DLD1 (cell line): ENCODE measurements around the gene HDAC7.

Experiments
- in situ Hi-C: cut with HindIII; loops from 2 replicates; pipeline ENCODE4 v1.10.0; 2017; ENCODE audit warnings: low sequenced_read_pairs

The HDAC7 gene

GRCh38 chr12:47783821-47784819, 35.6 kb downstream of the HDAC7 start:
- in situ Hi-C loops, result no loop called here

DNA sequence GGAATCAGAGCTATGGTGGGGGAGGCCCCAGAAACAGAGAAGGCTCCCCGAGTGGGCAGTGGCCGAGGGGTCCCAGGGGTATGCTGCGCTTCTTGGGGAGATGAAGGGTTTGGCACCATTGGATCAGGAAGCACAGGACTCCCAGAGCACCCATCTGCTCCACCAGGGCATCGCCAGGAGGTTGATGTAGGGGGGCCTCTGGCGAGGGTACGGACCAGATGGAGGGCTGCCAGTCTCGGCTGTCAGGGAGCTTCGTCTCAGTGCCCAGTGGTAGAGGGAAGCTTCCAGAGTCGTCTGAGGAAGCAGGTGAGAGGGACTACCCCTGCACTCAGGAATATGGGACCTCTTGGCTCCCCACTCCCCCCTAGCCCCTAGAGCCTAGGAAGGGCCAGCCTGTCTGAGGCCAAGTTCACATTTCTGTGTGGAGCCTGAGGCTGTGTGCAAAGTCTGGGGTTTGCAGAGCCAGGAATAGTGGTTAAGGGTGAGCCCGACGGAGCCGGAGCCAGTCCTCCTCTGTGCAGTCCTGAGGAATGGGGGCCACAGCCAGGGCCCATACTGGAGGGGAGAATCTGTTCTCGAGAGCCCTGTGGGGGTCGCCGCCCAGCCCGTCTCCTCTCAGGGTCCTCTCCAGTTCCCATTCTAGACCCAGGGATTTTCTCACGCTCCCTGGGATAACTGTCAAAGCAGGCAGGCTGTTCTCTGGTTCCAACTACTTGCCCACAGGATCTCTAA, 36.5 kb downstream of the HDAC7 start:
- in situ Hi-C loops, result no loop called here

DNA sequence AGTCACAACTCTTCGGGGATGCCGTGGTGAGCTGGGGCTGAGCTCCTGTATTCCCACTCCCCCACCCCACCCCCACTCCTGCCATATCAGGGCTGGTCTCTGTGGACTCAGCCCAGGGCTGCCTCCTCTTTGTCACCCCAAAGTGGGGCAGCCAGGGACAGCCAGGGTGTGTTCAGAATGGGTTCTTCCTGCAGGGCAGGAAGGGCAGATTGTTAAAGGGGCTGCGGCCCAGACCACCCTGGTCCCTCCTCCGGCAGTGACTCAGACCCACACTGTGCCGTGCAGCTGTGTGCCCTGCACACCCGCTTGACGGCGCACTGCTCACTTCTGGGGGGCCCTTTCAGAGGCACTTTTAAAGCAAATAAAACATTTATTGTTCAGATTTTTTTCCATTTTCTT, 37.3 kb downstream of the HDAC7 start:
- in situ Hi-C loops, result no loop called here

DNA sequence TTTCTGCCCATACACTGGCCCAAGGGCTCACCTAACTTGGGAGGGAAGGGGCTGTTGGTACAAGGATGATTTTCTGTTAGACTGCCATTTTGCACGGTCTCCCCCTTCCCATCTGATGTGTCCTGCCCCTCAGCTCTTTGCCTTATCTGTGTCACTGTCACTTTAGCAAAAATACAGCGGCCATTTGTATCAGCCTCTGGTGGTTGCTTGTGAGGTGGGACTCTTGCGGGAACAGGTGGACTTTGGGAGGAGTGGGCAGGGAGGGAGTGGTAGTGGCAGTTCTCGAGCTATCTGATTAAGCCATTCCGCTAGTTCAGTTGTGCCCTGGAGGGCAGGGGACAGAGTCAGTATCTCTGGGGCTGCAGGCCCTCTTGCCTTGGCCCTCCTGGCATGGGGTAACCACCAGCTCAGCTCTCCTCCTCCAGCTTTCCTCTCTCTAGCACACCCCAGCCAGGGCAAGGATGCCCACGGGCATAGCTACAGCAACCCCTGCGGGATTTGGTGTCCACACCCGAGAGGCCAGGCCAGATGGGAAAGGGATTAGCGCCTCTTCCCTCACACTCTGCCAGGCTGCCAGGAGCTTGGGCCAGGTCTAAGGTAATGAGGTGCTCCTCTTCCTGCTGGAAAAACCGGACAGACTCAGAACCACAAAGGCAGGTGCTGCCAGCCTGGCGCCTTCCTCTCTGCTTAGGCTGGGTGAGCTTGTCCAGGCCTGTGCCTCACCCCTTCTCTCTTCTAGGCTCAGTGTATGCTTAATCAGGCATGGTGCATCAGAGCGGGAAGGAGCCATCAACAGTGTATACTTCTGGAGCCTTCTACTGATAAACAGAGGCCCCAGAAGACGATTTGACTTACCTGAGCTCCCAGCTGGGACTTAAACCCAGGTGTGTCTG, 38.0 kb downstream of the HDAC7 start:
- in situ Hi-C loops, result no loop called here

DNA sequence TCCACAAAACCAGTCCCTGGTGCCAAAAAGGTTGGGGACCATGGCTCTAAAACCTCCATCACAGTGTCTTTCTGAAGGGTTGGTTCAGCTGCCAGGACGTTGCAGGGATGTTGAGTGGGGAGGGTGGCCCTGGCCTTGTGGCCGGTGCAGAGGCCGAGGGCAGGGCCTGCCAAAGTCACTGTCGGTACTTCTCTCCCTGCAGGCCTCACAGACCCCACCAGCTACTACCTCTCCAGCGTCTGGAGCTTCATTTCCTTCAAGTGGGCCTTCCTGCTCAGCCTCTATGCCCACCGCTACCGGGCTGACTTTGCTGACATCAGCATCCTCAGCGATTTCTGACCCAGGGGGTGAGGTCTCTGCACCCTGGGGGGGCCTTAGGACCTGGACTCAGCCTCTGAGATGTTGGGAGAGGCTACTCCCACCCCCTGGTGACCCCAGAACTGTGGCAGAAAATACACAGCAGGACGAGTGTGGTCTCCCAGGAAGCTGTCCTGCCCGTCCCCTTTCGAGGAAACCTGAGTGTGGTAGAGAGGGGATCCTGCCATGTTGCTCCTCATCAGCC, 39.7 kb downstream of the HDAC7 start:
- in situ Hi-C loops, result no loop called here

GRCh38 chr12:47779301-47779942, 40.3 kb downstream of the HDAC7 start:
- in situ Hi-C loops, result no loop called here

GRCh38 chr12:47778881-47779280, 40.8 kb downstream of the HDAC7 start:
- in situ Hi-C loops, result no loop called here

DNA sequence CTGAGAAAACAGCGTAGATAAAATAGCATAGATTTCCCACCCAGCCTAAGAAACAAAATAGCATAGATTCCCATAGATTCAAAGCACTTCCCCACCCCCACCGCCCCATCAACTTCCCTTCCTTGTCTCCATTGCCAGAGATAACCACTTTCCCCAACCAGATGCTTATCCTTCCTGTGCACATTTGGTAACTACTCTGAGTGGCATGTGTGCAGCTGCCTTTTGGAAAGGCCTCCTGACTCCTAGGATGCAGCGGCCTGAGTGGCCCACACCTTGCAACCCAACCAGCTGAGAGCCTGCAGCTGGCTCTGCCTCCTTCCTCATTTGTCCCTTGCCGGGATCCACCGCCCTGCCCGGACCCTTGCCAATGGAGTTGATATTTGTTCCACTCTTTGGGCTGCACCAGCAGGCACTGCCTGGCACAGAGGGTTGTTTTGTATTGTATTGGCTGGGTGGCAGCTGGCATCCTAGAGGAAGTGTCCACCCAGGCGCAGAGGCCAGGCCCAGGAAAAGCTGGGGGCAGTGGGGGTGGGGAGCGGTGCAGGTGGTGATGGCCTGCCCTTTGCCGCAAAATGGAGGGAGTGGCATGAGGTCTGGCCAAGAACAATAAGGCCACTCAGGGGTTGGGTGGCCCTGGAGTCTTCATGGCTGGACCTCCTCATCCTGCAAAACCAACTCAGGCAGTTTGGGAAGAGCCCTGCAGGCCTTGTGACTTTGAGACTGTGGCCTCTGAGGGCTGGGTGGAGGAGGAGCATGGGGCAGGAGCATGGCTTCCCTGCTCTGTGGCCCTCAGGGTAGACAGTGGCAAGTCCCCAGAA, 41.8 kb downstream of the HDAC7 start:
- in situ Hi-C loops, result no loop called here

DNA sequence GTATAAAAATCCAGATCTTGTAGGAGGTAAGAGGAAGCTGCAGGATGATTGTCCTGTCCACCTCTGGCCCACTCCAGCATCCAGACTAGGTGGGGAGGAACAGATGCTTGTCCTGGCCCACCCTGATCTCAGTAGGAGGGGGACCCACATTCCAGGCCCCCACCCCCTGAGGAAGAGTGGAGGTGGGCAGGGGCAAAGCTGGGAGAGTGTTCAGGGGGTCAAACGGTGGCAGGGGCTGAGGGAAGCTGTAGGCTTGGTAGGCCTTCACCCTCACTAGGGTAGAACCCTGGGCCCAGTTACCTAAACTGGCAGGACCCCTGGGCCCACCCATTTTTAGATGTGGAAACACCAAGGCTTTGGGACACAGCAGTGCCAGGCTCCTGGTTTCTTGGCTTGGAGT, 42.6 kb downstream of the HDAC7 start:
- in situ Hi-C loops, result no loop called here

DNA sequence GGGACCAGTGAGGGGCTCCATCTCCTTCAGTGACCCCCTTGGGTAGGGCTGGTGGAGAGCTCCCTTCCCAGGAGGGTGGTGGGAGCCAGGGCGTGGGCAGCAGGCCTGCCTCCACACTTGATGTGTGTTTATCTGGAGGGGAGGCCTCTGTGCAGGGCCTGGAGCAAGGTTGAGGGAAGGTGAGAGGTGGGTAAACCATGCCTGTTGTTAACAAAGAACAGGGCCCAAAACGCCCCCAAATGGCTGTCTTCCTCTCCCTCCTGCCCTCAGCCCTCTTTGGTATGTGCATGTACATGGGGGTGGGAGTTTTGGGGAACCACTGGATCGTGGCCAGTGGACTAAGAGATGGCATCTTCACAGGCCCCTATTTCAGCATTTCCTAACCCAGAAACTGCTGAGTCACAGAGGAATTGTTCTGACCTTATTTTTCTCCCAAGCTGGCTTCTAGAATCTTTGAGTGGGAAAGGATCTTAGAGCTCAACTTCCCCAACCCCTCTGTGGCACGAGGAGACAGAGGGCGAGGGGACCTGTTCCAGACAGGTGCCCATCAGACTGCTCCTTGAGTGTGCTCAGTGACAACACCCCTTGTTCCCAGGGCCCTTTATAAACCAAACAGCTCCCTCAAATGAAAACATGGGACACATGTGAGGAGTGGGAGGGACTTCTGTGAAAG, 43.1 kb downstream of the HDAC7 start:
- in situ Hi-C loops, result no loop called here

DNA sequence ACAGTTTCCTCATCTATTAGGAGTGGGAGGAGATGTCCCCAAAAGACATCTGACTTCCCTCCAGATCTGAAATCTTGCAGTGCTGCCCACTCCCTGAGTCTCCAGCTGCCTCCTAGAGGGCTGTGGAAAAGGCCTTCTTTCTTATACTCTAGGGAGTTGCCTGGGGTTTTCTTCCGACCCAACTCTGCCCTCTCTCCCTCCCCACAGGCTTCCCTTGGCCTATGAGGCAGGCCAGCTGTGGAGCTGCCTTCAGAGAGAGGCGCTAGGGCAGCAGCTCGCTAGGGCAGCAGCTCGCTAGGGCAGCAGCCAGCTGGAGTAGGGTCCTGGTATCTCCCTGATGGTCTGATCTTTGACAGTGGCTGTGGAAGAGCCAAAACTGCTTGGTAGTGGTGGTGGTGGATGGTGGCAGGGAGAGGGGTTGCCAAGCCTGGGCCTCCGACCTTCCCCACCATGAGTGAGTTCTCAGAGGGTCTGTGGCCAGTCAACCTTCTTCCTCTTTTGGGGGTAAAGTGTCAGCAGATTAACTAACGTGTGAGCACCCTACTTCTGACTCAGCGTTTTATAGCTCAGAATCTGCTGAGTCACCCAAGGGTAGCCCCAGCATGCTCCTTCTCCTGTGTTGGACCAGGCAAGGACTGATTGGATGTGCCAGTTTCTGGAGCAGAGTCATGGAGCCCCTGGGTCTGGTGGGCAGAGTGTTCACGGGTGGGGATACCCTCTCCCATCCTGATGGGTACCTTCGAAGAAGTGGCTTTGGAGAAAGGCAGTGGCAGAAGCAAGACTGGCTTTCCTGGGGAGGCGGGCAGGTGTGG, 44.4 kb downstream of the HDAC7 start:
- in situ Hi-C loops, result no loop called here

DNA sequence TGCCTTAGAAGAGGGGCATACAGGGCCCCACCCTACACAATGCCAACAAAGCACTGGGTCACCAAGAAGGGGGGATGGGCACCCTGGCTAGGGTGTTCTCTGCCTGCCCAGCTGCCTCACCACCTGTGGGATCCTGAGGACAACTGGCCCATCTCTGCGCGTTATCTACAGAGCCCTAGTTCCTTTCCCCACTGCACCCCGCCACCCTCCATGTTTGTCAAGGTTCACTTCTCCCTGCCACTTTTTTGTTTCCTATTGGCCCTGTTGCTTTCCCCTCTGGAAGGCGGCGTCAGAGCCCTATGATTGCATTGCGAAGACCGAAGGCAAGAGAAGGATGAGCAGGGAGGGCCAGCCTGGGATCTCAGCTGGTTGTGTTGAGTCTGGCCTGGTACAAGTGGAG, 45.0 kb downstream of the HDAC7 start:
- in situ Hi-C loops, result no loop called here

DNA sequence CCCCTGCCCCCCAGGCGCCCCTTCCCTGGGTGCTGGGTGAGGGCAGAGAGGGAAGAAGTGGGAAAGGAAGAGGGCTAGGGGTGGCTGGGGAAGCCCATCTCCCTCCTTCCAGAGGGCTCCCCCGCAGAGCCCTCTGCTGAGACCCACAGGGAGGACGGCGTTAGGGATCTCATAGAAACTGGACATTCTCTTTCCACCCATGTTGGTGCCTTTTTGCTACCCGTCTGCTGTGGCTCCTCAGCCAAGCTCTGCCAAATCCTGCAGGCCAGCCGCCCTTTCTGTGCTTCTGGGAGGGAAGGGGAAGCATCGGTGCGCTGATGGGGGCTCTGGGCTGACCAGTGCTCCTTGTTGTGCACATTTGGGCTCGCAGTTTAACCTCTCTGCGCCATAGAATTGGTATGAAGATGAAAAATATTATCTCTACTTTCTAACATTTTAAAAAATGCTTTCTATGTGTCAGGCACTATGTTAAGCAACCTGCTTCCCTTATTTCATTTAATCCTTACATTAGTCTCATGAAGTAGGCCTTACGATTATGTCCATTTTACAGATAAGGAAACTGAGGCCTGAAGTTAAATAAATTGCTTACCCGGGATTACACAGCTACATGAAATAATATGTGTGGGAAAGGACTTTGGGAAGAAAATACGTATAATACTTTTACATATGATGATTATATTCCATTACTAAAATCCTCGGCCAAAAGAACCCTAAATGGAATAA, 45.7 kb downstream of the HDAC7 start:
- in situ Hi-C loops, result no loop called here

GRCh38 chr12:47773062-47773857, 46.4 kb downstream of the HDAC7 start, which contains the start of gene SLC48A1:
Gene SLC48A1 (plus strand): TSS chr12:47773238. CDS start chr12:47773305, 67 bp downstream.
- in situ Hi-C loops, result no loop called here

DNA sequence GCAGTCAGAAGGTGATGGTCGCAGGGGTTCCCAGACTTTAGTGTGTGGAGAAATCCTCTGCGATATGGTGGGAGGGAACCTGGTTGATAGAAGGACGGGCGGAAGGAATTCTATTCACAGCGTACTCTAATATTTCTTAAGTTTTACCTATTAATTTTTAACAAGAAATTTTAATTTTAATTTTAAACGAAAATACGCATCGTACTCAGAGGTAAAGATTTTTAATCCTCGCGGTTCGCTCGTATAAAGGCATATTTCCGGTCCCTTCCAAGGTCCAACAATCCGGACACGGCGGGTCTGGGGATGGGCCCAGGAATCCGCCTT, 47.0 kb downstream of the HDAC7 start:
- in situ Hi-C loops, result no loop called here

- in situ Hi-C loops, result no loop called here
Measured at GRCh38 chr12:47772094-47772660, 47.5 kb downstream of the HDAC7 start.
